Activated naive CD4-positive, alpha-beta T cell treated with anti-CD3 and anti-CD28 coated beads, Interleukin-2, amount 50 U/mL, for 72 hours (primary cell): Measurements from ENCODE around the gene EMC7. TPM values are rescaled to one million over a fixed set of nuclear protein-coding genes. Genes with fewer than 3 reads are reported as not detected.

Experiments used
- ATAC-seq, 2 donors: fragments of 150-1000 bp; cut with Tn5 transposase; 2 replicates each; pipeline ENCODE4 v1.10.0; 2021; ENCODE audit warnings: mild to moderate bottlenecking in 2 of 2, moderate library complexity in 2 of 2
- DNase-seq, 2 donors: peaks; one replicate each; pipeline ENCODE4 v3.0.0; 2021 to 2022; ENCODE audit warnings: low spot score in 2 of 2
- H3K27ac Mint-ChIP-seq, 2 donors: one replicate each; pipeline ENCODE4 v1.8.0; 2022; ENCODE audit warnings: mild to moderate bottlenecking in 2 of 2, mixed read lengths in 2 of 2
- H3K36me3 Mint-ChIP-seq, 2 donors: one replicate each; pipeline ENCODE4 v1.8.0; 2022; ENCODE audit warnings: mixed read lengths in 2 of 2
- H3K9me3 Mint-ChIP-seq, 2 donors: one replicate each; pipeline ENCODE4 v1.8.0; 2022; ENCODE audit warnings: mixed read lengths in 2 of 2
- total RNA-seq, 2 donors: library from RNA; stranded (reverse); gene quantifications; one replicate each; pipeline ENCODE4 v1.2.3, GENCODE V29; 2022

EMC7 gene
- total RNA-seq, 2 donors from 2014 or later, result 39.5 to 60.1 TPM

- Mint-ChIP-seq H3K9me3 (peaks cover 0 to 5% of the 10 kb centered on the region in 2 donors), H3K27ac (no peak overlapping the region), H3K36me3 (peaks cover 0 to 8% of the 10 kb centered on the region in 2 donors)
- ATAC-seq (peak; percentile 34 to 68), DNase-seq (no peak)
Measured at GRCh38 chr15:34109797-34110663, 8.4 kb upstream of the EMC7 start.

GRCh38 chr15:34107315-34107714 lies 5.7 kb upstream of the EMC7 start:
- H3K27ac Mint-ChIP-seq, result no peak overlapping the region
- DNase-seq, result no peak
- H3K36me3 Mint-ChIP-seq, result peaks cover 17 to 29% of the 10 kb centered on the region in 2 donors
- ATAC-seq, result no peak
- H3K9me3 Mint-ChIP-seq, result peaks cover 8 to 13% of the 10 kb centered on the region in 2 donors

GRCh38 chr15:34106423-34106822 lies 4.8 kb upstream of the EMC7 start:
- peaks cover 21 to 38% of the 10 kb centered on the region in 2 donors for H3K36me3 Mint-ChIP-seq
- H3K27ac Mint-ChIP-seq, result no peak overlapping the region
- H3K9me3 Mint-ChIP-seq, result peaks cover 8 to 13% of the 10 kb centered on the region in 2 donors
- DNase-seq, result no peak
- no peak for ATAC-seq

GRCh38 chr15:34102175-34102925 lies 688 bp upstream of the EMC7 start:
- DNase-seq (no peak), ATAC-seq (no peak)
- Mint-ChIP-seq H3K9me3 (peaks cover 8 to 13% of the 10 kb centered on the region in 2 donors), H3K27ac (peak overlapping the region; percentile 96 to 100), H3K36me3 (peaks cover 27 to 45% of the 10 kb centered on the region in 2 donors)

- DNase-seq (no peak), ATAC-seq (no peak)
- Mint-ChIP-seq H3K27ac (peak overlapping the region; percentile 38 to 82), H3K9me3 (peaks cover 7 to 8% of the 10 kb centered on the region in 2 donors), H3K36me3 (peaks cover 27 to 36% of the 10 kb centered on the region in 2 donors)
Measured at GRCh38 chr15:34099914-34100313, 1.7 kb downstream of the EMC7 start.

GRCh38 chr15:34085746-34086145 lies 15.9 kb downstream of the EMC7 start:
- H3K9me3 Mint-ChIP-seq, result no peaks in the 10 kb centered on the region
- ATAC-seq (no peak), DNase-seq (no peak)
- H3K27ac Mint-ChIP-seq, result no peak overlapping the region
- no peaks in the 10 kb centered on the region for H3K36me3 Mint-ChIP-seq

- no peak overlapping the region for H3K27ac Mint-ChIP-seq
- ATAC-seq (no peak), DNase-seq (no peak)
- no peaks in the 10 kb centered on the region for H3K9me3 Mint-ChIP-seq
- H3K36me3 Mint-ChIP-seq, result no peaks in the 10 kb centered on the region
Measured at GRCh38 chr15:34084086-34084485, 17.6 kb downstream of the EMC7 start.

- H3K9me3 Mint-ChIP-seq, result no peaks in the 10 kb centered on the region
- H3K27ac Mint-ChIP-seq, result no peak overlapping the region
- DNase-seq, result no peak
- H3K36me3 Mint-ChIP-seq, result no peaks in the 10 kb centered on the region
- ATAC-seq, result no peak
Measured at GRCh38 chr15:34079904-34080303, 21.8 kb downstream of the EMC7 start.

GRCh38 chr15:34078900-34079299 lies 22.8 kb downstream of the EMC7 start:
- no peaks in the 10 kb centered on the region for H3K36me3 Mint-ChIP-seq
- DNase-seq, result no peak
- no peak overlapping the region for H3K27ac Mint-ChIP-seq
- H3K9me3 Mint-ChIP-seq, result no peaks in the 10 kb centered on the region
- no peak for ATAC-seq

- ATAC-seq (no peak), DNase-seq (no peak)
- Mint-ChIP-seq H3K36me3 (no peaks in the 10 kb centered on the region), H3K9me3 (no peaks in the 10 kb centered on the region), H3K27ac (no peak overlapping the region)
Measured at GRCh38 chr15:34076785-34077184, 24.9 kb downstream of the EMC7 start.

GRCh38 chr15:34070003-34070402 lies 31.7 kb downstream of the EMC7 start:
- no peak for ATAC-seq
- DNase-seq, result no peak
- Mint-ChIP-seq H3K9me3 (no peaks in the 10 kb centered on the region), H3K36me3 (no peaks in the 10 kb centered on the region), H3K27ac (no peak overlapping the region)

GRCh38 chr15:34065941-34066340 lies 35.7 kb downstream of the EMC7 start:
- Mint-ChIP-seq H3K36me3 (no peaks in the 10 kb centered on the region), H3K9me3 (no peaks in the 10 kb centered on the region), H3K27ac (no peak overlapping the region)
- DNase-seq (no peak), ATAC-seq (no peak)

- Mint-ChIP-seq H3K9me3 (no peaks in the 10 kb centered on the region), H3K27ac (no peak overlapping the region), H3K36me3 (no peaks in the 10 kb centered on the region)
- DNase-seq (no peak), ATAC-seq (no peak)
Measured at GRCh38 chr15:34065261-34065660, 36.4 kb downstream of the EMC7 start.

- no peak for DNase-seq
- no peaks in the 10 kb centered on the region for H3K9me3 Mint-ChIP-seq
- no peaks in the 10 kb centered on the region for H3K36me3 Mint-ChIP-seq
- peak overlapping the region in 1 of 2 donors; percentile 4 for H3K27ac Mint-ChIP-seq
- no peak for ATAC-seq
Measured at GRCh38 chr15:34064438-34064837, 37.2 kb downstream of the EMC7 start.

- peak overlapping the region in 1 of 2 donors; percentile 10 for H3K27ac Mint-ChIP-seq
- no peak for DNase-seq
- ATAC-seq, result no peak
Measured at GRCh38 chr15:34059946-34060345, 41.7 kb downstream of the EMC7 start.

GRCh38 chr15:34059476-34059875 lies 42.2 kb downstream of the EMC7 start:
- DNase-seq (no peak), ATAC-seq (no peak)
- peak overlapping the region; percentile 10 to 17 for H3K27ac Mint-ChIP-seq
- no peaks in the 10 kb centered on the region for H3K9me3 Mint-ChIP-seq
- no peaks in the 10 kb centered on the region for H3K36me3 Mint-ChIP-seq

More at GRCh38 chr15:34059946-34060345, 41.7 kb downstream of the EMC7 start:
- Mint-ChIP-seq H3K36me3 (no peaks in the 10 kb centered on the region), H3K9me3 (no peaks in the 10 kb centered on the region)

GRCh38 chr15:34056911-34057310 lies 44.8 kb downstream of the EMC7 start:
- Mint-ChIP-seq H3K9me3 (no peaks in the 10 kb centered on the region), H3K36me3 (peaks cover 1 to 2% of the 10 kb centered on the region in 2 donors), H3K27ac (no peak overlapping the region)
- no peak for DNase-seq
- no peak for ATAC-seq
